NCI-H345 treated with DMSO at 0.1 percent for 48 hours (cell line): ENCODE measurements around the gene GPATCH4.

ENCODE experiments used
- DNase-seq: peaks from one replicate; lab custom pipeline; 2025; ENCODE audit not compliant: unreplicated experiment; lab: John Stamatoyannopoulos, UW

Gene GPATCH4

DNA sequence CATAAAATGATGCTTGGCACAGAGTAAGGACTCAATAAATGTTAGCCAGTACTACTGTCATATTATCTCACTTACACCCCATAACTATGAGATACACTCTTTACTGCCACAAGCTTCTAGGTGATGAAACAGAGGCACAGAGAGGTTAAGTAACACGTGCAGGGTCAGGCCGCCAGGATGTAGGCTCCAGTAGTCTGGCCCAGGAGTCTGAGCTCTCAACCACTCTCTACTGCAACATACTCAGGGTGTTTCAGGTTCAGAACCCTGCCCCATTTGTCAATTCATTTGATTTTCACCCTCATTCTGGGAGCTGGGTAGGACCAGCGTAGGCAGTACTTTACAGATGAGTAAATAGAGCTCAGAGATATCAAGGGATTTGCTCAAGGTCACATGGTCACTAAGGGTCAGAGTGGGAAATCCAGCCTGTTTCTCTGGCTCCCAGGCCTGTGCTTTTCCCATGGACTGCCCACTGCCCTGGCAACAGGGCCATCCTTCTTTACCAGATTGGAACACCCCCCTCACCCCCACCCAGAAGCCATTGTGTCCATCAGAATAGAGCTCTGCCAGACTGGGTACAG, 50.1 kb downstream of the GPATCH4 start:
- DNase-seq: no peak

- DNase-seq: no peak
Measured at GRCh38 chr1:156550346-156550745, 50.9 kb downstream of the GPATCH4 start.

- DNase-seq: no peak
Measured at GRCh38 chr1:156549831-156550230, 51.4 kb downstream of the GPATCH4 start.

GRCh38 chr1:156549390-156549789, 51.9 kb downstream of the GPATCH4 start:
- DNase-seq: no peak

DNA sequence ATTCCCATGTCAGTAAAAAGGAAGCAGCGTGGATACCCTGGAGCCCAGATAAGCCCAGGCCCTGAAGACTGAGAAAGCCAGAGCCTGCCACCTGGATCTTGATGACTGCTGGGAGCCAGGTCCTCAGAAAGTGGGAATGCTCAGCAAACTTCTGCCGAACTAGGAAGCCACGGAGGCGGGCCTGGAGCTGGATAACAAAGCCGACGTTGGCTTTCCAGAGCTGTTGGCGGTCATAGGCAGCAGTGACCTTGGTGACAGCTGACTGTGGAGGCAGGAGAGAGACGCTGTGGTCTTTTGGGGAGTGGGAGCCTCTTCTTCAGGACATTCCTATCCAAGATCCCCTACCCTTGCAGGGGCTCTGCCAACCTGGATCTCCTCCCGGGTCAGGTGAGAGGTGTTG, 53.3 kb downstream of the GPATCH4 start:
- DNase-seq: no peak

DNA sequence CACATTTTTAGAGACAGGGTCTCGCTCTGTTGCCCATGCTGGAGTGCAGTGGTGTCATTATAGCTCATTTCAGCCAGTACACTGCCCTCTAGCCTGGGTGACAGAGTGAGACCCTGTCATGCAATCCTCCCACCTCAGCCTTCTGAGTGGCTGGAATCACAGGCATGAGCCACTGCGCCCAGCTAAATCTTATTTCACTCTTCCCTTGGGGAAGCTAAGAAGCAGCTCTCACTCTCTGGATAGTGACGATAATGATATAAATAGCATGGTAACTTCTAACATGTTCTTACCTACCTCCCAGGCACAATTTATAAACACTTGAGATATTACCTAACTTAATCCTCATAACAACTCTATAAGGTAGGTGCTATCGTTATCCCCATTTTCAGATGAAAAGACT, 53.8 kb downstream of the GPATCH4 start:
- DNase-seq: no peak

GRCh38 chr1:156546267-156546666, 55.0 kb downstream of the GPATCH4 start:
- no peak for DNase-seq

GRCh38 chr1:156544592-156545102, 56.6 kb downstream of the GPATCH4 start:
- no peak for DNase-seq
